Measurements from ENCODE around the gene IRAK3.

DNA sequence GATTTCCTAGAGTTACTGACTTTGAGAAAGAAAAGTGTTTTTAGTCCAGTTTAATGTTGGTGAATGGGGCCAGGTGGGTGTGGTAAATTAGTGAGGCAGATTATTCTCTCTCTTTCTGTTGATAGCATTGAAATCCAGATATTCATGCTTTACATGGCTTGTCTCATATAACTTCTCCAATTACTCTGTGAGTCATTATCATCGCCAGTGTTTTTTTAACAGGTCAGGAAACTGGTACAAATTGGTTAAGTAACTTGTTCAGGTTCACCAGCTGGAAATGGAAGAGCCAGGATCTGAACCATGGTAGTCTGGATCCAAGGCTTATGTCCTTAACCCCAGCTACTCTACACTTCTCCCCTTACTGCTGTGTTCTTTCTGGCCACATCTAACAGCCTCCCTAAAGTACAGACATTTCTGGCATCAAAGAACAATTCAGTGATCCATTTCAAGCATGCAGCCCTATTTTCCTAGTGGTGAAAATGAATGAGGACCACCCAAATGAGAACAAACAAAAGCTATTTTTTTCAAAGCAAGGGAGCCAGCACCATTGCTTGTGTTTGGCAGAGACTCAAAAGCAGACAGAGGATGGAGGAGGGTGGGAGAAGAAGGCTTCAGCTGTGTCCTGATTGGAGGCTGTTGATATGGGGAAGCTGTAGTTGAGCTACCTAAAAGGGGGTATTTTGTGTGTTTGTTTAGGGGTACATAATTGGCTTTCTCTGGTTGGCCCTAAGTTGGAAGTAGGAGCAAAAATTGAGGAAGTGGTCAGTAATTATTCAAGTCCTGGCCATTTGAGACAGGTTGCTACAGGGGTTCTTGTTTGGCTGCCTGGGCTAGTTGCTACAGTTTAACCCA, 1.7 kb downstream of the IRAK3 start:
- no peak for TF ChIP-seq ZFP30 (CRISPR knock-in tag; IDR thresholded peaks at IDR 0.05)
- TF ChIP-seq, protein P1, sequence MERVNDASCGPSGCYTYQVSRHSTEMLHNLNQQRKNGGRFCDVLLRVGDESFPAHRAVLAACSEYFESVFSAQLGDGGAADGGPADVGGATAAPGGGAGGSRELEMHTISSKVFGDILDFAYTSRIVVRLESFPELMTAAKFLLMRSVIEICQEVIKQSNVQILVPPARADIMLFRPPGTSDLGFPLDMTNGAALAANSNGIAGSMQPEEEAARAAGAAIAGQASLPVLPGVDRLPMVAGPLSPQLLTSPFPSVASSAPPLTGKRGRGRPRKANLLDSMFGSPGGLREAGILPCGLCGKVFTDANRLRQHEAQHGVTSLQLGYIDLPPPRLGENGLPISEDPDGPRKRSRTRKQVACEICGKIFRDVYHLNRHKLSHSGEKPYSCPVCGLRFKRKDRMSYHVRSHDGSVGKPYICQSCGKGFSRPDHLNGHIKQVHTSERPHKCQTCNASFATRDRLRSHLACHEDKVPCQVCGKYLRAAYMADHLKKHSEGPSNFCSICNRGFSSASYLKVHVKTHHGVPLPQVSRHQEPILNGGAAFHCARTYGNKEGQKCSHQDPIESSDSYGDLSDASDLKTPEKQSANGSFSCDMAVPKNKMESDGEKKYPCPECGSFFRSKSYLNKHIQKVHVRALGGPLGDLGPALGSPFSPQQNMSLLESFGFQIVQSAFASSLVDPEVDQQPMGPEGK (CRISPR knock-in tag; IDR thresholded peaks at IDR 0.05; ENCODE audit: borderline replicate concordance): no peak
- no peak for TF ChIP-seq CSDC2 (CRISPR knock-in tag; IDR thresholded peaks at IDR 0.05)
- TF ChIP-seq, protein P2, sequence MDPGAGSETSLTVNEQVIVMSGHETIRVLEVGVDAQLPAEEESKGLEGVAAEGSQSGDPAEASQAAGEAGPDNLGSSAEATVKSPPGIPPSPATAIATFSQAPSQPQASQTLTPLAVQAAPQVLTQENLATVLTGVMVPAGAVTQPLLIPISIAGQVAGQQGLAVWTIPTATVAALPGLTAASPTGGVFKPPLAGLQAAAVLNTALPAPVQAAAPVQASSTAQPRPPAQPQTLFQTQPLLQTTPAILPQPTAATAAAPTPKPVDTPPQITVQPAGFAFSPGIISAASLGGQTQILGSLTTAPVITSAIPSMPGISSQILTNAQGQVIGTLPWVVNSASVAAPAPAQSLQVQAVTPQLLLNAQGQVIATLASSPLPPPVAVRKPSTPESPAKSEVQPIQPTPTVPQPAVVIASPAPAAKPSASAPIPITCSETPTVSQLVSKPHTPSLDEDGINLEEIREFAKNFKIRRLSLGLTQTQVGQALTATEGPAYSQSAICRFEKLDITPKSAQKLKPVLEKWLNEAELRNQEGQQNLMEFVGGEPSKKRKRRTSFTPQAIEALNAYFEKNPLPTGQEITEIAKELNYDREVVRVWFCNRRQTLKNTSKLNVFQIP (CRISPR knock-in tag; IDR thresholded peaks at IDR 0.05; ENCODE audit: borderline replicate concordance, low read depth): no peak
- TF ChIP-seq, protein P3, sequence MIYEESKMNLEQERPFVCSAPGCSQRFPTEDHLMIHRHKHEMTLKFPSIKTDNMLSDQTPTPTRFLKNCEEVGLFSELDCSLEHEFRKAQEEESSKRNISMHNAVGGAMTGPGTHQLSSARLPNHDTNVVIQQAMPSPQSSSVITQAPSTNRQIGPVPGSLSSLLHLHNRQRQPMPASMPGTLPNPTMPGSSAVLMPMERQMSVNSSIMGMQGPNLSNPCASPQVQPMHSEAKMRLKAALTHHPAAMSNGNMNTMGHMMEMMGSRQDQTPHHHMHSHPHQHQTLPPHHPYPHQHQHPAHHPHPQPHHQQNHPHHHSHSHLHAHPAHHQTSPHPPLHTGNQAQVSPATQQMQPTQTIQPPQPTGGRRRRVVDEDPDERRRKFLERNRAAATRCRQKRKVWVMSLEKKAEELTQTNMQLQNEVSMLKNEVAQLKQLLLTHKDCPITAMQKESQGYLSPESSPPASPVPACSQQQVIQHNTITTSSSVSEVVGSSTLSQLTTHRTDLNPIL (CRISPR knock-in tag; IDR thresholded peaks at IDR 0.05; ENCODE audit: low read depth): no peak
- TF ChIP-seq ZFP3 (CRISPR knock-in tag; IDR thresholded peaks at IDR 0.05): no peak
- TF ChIP-seq SNAI2 (CRISPR knock-in tag; IDR thresholded peaks at IDR 0.05): no peak
